B cell (primary cell): ENCODE results near the gene TLR8. TPM values are rescaled to one million over a fixed set of nuclear protein-coding genes. Genes with fewer than 3 reads are reported as not detected.

ENCODE experiments used
- ATAC-seq: fragments of 200-7000 bp; cut with Tn5 transposase; one replicate; pipeline ENCODE4 v1.10.0; 2021; ENCODE audit warnings: low read depth, mild to moderate bottlenecking, moderate number of reproducible peaks, moderate library complexity
- CTCF ChIA-PET: fragments of 350-600 bp; sonication (Branson Sonifier 250); formaldehyde crosslinking; loops from one replicate; lab custom pipeline; 2021; ENCODE audit warnings: antibody characterized with exemption, inconsistent platforms; lab: Charles Lee
- POLR2A ChIA-PET: fragments of 350-600 bp; sonication (Branson Sonifier 250); formaldehyde crosslinking; loops from one replicate; lab custom pipeline; 2021; ENCODE audit warnings: antibody characterized with exemption; lab: Charles Lee
- DNase-seq: peaks from one replicate; pipeline ENCODE4 v3.0.0; 2013
- H2AFZ ChIP-seq: 2 replicates; pipeline ENCODE4 v1.6.1; 2012; ENCODE audit warnings: mild to moderate bottlenecking, low read depth, low read length; ENCODE audit not compliant: insufficient read depth, poor library complexity, severe bottlenecking
- H3K27ac ChIP-seq, 2 donors: 1 replicate in 1 of 2; 2 replicates in 1 of 2; pipeline ENCODE4 v1.5.1; 2012 to 2013; ENCODE audit warnings: low read length in 2 of 2, mild to moderate bottlenecking in 2 of 2, moderate library complexity in 1 of 2
- H3K27me3 ChIP-seq, 4 experiments: fragments of 200-600 bp in 1 of 4; sonication (generic) in 1 of 4; replicated peaks in 1 of 4; 1 replicate in 2 of 4; 2 replicates in 2 of 4; pipeline versions ENCODE4 v1.6.1 to v1.7.0; 2013 to 2016; ENCODE audit warnings: low read length in 3 of 4, mild to moderate bottlenecking in 2 of 4, mixed read lengths in 1 of 4, moderate library complexity in 1 of 4; ENCODE audit not compliant: insufficient read depth in 4 of 4, control insufficient read depth in 3 of 4; ENCODE audit errors: control extremely low read depth in 1 of 4
- H3K36me3 ChIP-seq, 2 experiments: replicated peaks in 1 of 2; 1 replicate in 1 of 2; 2 replicates in 1 of 2; pipeline versions ENCODE4 v1.6.1 to v1.7.1; 2013; ENCODE audit warnings: low read length in 1 of 2; ENCODE audit not compliant: insufficient read depth in 2 of 2, control insufficient read depth in 1 of 2; ENCODE audit errors: control extremely low read depth in 1 of 2, extremely low read depth in 1 of 2
- H3K4me1 ChIP-seq, 2 donors: fragments of 200-600 bp in 1 of 2; sonication (generic) in 1 of 2; 1 replicate in 1 of 2; 2 replicates in 1 of 2; pipeline versions ENCODE4 v1.5.1 to v1.6.1; 2013 to 2017; ENCODE audit warnings: low read length in 2 of 2; ENCODE audit not compliant: control insufficient read depth in 2 of 2, insufficient read depth in 2 of 2
- H3K4me2 ChIP-seq: replicated peaks from 2 replicates; pipeline ENCODE3; 2012; ENCODE audit warnings: mild to moderate bottlenecking, low read depth, low read length; ENCODE audit not compliant: poor library complexity, severe bottlenecking
- H3K4me3 ChIP-seq, 5 experiments: fragments of 200-600 bp in 1 of 5; sonication (generic) in 1 of 5; 1 replicate in 3 of 5; 2 replicates in 2 of 5; pipeline versions ENCODE4 v1.5.1 to v1.7.0; 2011 to 2016; ENCODE audit warnings: low read length in 4 of 5, mild to moderate bottlenecking in 4 of 5, low read depth in 2 of 5, control low read depth in 1 of 5, moderate library complexity in 1 of 5; ENCODE audit not compliant: insufficient read depth in 1 of 5; ENCODE audit errors: control extremely low read depth in 1 of 5, extremely low read depth in 1 of 5
- H3K79me2 ChIP-seq: fragments of 200-600 bp; sonication (generic); one replicate; pipeline ENCODE4 v1.6.0; 2016; ENCODE audit warnings: low read length; ENCODE audit not compliant: control insufficient read depth, insufficient read depth
- H3K9ac ChIP-seq: fragments of 200-600 bp; sonication (generic); 2 replicates; pipeline ENCODE4 v1.6.1; 2017; ENCODE audit warnings: mild to moderate bottlenecking, low read length, moderate library complexity
- H3K9me3 ChIP-seq, 3 donors: one replicate each; pipeline versions ENCODE4 v1.6.1 to v1.7.1; 2013; ENCODE audit warnings: low read length in 2 of 3; ENCODE audit not compliant: control insufficient read depth in 2 of 3, insufficient read depth in 1 of 3; ENCODE audit errors: control extremely low read depth in 1 of 3
- H4K20me1 ChIP-seq: 2 replicates; pipeline ENCODE4 v1.6.0; 2012; ENCODE audit warnings: mild to moderate bottlenecking, low read length; ENCODE audit not compliant: insufficient read depth, control insufficient read depth, poor library complexity, severe bottlenecking
- H3K27ac Mint-ChIP-seq: one replicate; pipeline ENCODE4 v1.8.0; 2021; ENCODE audit warnings: mixed read lengths
- H3K27me3 Mint-ChIP-seq: one replicate; pipeline ENCODE4 v1.8.0; 2021; ENCODE audit warnings: mixed read lengths
- H3K4me1 Mint-ChIP-seq: one replicate; pipeline ENCODE4 v1.8.0; 2021; ENCODE audit warnings: mixed read lengths
- H3K4me3 Mint-ChIP-seq: one replicate; pipeline ENCODE4 v1.8.0; 2021; ENCODE audit warnings: mixed read lengths
- H3K9me3 Mint-ChIP-seq: one replicate; pipeline ENCODE4 v1.8.0; 2022; ENCODE audit warnings: mixed read lengths; ENCODE audit not compliant: insufficient read depth
- EZH2 ChIP-seq: IDR thresholded peaks from 2 replicates; pipeline ENCODE4 v1.6.1; 2012; ENCODE audit warnings: borderline replicate concordance, low read depth, mild to moderate bottlenecking, moderate library complexity, low read length; ENCODE audit not compliant: insufficient read depth, poor library complexity, severe bottlenecking
- WGBS: methylation state at CpG from one replicate; pipeline ENCODE4 v1.1.5; 2013; ENCODE audit warnings: missing lambda C conversion rate; ENCODE audit not compliant: insufficient coverage; 5-methylcytosine and 5-hydroxymethylcytosine counted together
- intact Hi-C: fragments of 100-400 bp; cut with micrococcal nuclease; formaldehyde crosslinking; loops from one replicate; pipeline ENCODE4 v1.10.0; 2022
- polyA plus RNA-seq: library from polyadenylated mRNA; depleted of rRNA; stranded (reverse); fragments of >200 nt; gene quantifications from 2 replicates; pipeline ENCODE4 v1.2.3, GENCODE V29; 2012
- total RNA-seq, 2 donors: library from RNA; stranded (reverse); fragments of 120-200 nt in 1 of 2; gene quantifications; 1 replicate in 1 of 2; 2 replicates in 1 of 2; pipeline versions ENCODE4 v1.2.3 to v1.2.4, GENCODE V29; 2013 to 2022
- TF ChIP-seq, protein P1 (sequence below): fragments of 200-600 bp; IDR thresholded peaks from one replicate; pipeline ENCODE4 v1.8.0; 2022; ENCODE audit warnings: antibody characterized with exemption, mild to moderate bottlenecking

Gene TLR8
- total and polyA plus RNA-seq, 2 donors (not counting 1 experiment from before 2014, with no cell fraction given): 0.19 to 0.39 TPM

DNA sequence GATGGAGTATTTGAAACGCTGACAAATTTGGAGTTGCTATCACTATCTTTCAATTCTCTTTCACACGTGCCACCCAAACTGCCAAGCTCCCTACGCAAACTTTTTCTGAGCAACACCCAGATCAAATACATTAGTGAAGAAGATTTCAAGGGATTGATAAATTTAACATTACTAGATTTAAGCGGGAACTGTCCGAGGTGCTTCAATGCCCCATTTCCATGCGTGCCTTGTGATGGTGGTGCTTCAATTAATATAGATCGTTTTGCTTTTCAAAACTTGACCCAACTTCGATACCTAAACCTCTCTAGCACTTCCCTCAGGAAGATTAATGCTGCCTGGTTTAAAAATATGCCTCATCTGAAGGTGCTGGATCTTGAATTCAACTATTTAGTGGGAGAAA lies 13.2 kb downstream of the TLR8 start:
- ATAC-seq: no peak
- no peaks in the 10 kb centered on the region for H3K27me3 Mint-ChIP-seq

DNA sequence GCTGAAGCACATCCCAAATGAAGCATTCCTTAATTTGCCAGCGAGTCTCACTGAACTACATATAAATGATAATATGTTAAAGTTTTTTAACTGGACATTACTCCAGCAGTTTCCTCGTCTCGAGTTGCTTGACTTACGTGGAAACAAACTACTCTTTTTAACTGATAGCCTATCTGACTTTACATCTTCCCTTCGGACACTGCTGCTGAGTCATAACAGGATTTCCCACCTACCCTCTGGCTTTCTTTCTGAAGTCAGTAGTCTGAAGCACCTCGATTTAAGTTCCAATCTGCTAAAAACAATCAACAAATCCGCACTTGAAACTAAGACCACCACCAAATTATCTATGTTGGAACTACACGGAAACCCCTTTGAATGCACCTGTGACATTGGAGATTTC lies 14.6 kb downstream of the TLR8 start:
- H3K4me1 Mint-ChIP-seq: peaks cover 2% of the 10 kb centered on the region
- no peaks in the 10 kb centered on the region for H3K79me2 ChIP-seq
- no peaks in the 10 kb centered on the region for H3K27me3 Mint-ChIP-seq

More for the DNA sequence above, 13.2 kb downstream of the TLR8 start:
- intact Hi-C loops: no loop called here
- H3K4me3 Mint-ChIP-seq: no peak overlapping the region
- ChIA-PET CTCF (no interaction called here), POLR2A (no interaction called here)
- peaks cover 2% of the 10 kb centered on the region for H3K4me1 Mint-ChIP-seq
- H3K9me3 Mint-ChIP-seq: no peaks in the 10 kb centered on the region
- H3K27me3 ChIP-seq: peaks cover 0 to 8% (median 0%) of the 10 kb centered on the region in 4 experiments
- H3K79me2 ChIP-seq: no peaks in the 10 kb centered on the region
- no peak overlapping the region for H3K4me3 ChIP-seq
- no CpG with 5 or more reads among the region's 8 CpGs for WGBS
- H3K4me1 ChIP-seq: peaks cover 0 to 3% of the 10 kb centered on the region in 2 donors
- no peaks in the 10 kb centered on the region for H3K36me3 ChIP-seq
- no peak overlapping the region for H3K4me2 ChIP-seq
- H2AFZ ChIP-seq: no peak overlapping the region
- H3K27ac ChIP-seq: no peak overlapping the region
- TF ChIP-seq EZH2: no peak
- TF ChIP-seq, protein P1, sequence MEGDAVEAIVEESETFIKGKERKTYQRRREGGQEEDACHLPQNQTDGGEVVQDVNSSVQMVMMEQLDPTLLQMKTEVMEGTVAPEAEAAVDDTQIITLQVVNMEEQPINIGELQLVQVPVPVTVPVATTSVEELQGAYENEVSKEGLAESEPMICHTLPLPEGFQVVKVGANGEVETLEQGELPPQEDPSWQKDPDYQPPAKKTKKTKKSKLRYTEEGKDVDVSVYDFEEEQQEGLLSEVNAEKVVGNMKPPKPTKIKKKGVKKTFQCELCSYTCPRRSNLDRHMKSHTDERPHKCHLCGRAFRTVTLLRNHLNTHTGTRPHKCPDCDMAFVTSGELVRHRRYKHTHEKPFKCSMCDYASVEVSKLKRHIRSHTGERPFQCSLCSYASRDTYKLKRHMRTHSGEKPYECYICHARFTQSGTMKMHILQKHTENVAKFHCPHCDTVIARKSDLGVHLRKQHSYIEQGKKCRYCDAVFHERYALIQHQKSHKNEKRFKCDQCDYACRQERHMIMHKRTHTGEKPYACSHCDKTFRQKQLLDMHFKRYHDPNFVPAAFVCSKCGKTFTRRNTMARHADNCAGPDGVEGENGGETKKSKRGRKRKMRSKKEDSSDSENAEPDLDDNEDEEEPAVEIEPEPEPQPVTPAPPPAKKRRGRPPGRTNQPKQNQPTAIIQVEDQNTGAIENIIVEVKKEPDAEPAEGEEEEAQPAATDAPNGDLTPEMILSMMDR: no peak
- H3K9me3 ChIP-seq: no peaks in the 10 kb centered on the region
- DNase-seq: no peak
- no peak overlapping the region for H3K27ac Mint-ChIP-seq
- H3K9ac ChIP-seq: no peak overlapping the region
- no peaks in the 10 kb centered on the region for H4K20me1 ChIP-seq

More for the DNA sequence above, 14.6 kb downstream of the TLR8 start:
- intact Hi-C loops: no loop called here
- DNase-seq: no peak
- Histone ChIP-seq H3K4me1 (peaks cover 0 to 3% of the 10 kb centered on the region in 2 donors), H3K27ac (no peak overlapping the region), H2AFZ (no peak overlapping the region), H4K20me1 (no peaks in the 10 kb centered on the region), H3K9ac (no peak overlapping the region), H3K4me2 (no peak overlapping the region), H3K4me3 (no peak overlapping the region), H3K36me3 (no peaks in the 10 kb centered on the region), H3K27me3 (peaks cover 0 to 11% (median 0%) of the 10 kb centered on the region in 4 experiments), H3K9me3 (no peaks in the 10 kb centered on the region)
- ChIA-PET POLR2A (no interaction called here), CTCF (no interaction called here)
- no peak for ATAC-seq
- WGBS: 90% methylated on average over 2 of the region's 8 CpGs
- TF ChIP-seq, protein P1: no peak
- TF ChIP-seq EZH2: no peak
- Mint-ChIP-seq H3K27ac (no peak overlapping the region), H3K9me3 (no peaks in the 10 kb centered on the region), H3K4me3 (no peak overlapping the region)
